ENCODE data around the gene CMPK1.

The CMPK1 gene

DNA sequence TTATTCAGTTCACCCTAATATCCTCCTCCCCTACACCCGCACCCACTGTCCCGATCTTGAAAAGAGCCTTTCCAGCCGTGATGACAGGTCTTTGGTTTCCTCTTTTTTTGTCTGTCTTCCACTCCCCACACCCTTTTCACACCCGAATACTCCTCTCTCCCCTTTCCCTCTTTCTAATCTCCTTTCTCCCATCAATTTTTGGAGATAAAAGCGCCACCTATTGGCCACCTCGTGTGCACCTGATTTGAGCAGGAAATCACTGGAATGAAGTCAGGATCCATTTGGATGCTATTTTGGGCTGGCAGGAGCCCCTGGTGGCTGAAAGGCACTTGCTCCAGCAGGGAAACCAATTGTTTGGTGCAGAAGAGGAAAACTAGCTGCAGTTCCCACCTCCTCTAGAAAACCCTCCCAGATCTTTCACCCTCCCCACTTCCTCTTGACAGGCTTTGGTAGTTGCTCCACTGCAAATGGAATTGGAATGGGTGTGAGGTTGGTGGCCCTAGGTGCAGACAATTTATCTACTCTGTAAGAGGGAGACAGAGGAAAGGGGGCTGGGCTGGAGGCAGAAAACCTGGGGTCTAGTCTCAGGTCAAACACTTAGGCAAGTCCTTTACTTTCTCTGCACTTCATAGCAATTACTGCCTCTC, 90.9 kb downstream of the CMPK1 start:
- no peak for DNase-seq (ENCODE audit: extremely low read depth, low read depth)
- TF ChIP-seq, protein P1, sequence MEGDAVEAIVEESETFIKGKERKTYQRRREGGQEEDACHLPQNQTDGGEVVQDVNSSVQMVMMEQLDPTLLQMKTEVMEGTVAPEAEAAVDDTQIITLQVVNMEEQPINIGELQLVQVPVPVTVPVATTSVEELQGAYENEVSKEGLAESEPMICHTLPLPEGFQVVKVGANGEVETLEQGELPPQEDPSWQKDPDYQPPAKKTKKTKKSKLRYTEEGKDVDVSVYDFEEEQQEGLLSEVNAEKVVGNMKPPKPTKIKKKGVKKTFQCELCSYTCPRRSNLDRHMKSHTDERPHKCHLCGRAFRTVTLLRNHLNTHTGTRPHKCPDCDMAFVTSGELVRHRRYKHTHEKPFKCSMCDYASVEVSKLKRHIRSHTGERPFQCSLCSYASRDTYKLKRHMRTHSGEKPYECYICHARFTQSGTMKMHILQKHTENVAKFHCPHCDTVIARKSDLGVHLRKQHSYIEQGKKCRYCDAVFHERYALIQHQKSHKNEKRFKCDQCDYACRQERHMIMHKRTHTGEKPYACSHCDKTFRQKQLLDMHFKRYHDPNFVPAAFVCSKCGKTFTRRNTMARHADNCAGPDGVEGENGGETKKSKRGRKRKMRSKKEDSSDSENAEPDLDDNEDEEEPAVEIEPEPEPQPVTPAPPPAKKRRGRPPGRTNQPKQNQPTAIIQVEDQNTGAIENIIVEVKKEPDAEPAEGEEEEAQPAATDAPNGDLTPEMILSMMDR (IDR thresholded peaks at IDR 0.05; ENCODE audit: low read depth, low read length), result peak; percentile 86
